G401.6 (cell line): Measurements from ENCODE around the gene LYPLA2.
A peak's percentile ranks its signal among the peaks of the same experiment; 100 is the strongest.

ENCODE experiments used
- FAIRE-seq: peaks from 2 replicates; lab custom pipeline; 2012; peaks lifted over from hg19 to GRCh38; lab: Jason Lieb, UNC

The LYPLA2 gene

GRCh38 chr1:23837908-23838307 is 47.0 kb downstream of the LYPLA2 start:
- FAIRE-seq, result no peak

GRCh38 chr1:23838401-23838866 is 47.5 kb downstream of the LYPLA2 start:
- peak; percentile 53 for FAIRE-seq

GRCh38 chr1:23843644-23844043 is 52.7 kb downstream of the LYPLA2 start:
- no peak for FAIRE-seq
